GM12878 (cell line): Measurements from ENCODE around the gene MAD1L1. TPM values are rescaled to one million over a fixed set of nuclear protein-coding genes. Genes with fewer than 3 reads are reported as not detected.

Source experiments
- ATAC-seq: fragments of 200-7000 bp; cut with Tn5 transposase; 3 replicates; pipeline ENCODE4 v1.9.1; 2020; ENCODE audit warnings: mild to moderate bottlenecking, moderate library complexity
- BruUV-seq: library from RNA; stranded (reverse); fragments of 400-500 nt; replicated peaks from 2 replicates; lab custom pipeline; 2021; lab: Mats Ljungman, UMichigan
- CTCF ChIA-PET: fragments of 300-600 bp; sonication (Branson Sonifier 250); formaldehyde crosslinking; extraction: SDS; loops from one replicate; lab custom pipeline; 2021; ENCODE audit warnings: inconsistent platforms; lab: Yijun Ruan, JAX
- POLR2A ChIA-PET: fragments of 350-600 bp; formaldehyde crosslinking; extraction: SDS; loops from one replicate; lab custom pipeline; 2021; ENCODE audit warnings: inconsistent platforms; lab: Charles Lee
- RAD21 ChIA-PET: fragments of 300-600 bp; sonication (Branson Sonifier 250); formaldehyde crosslinking; loops from one replicate; lab custom pipeline; 2023; ENCODE audit warnings: antibody characterized with exemption; ENCODE audit not compliant: unreplicated experiment; lab: Charles Lee
- SMC1A ChIA-PET: fragments of 300-600 bp; sonication (Branson Sonifier 250); formaldehyde crosslinking; loops from one replicate; lab custom pipeline; 2023; ENCODE audit not compliant: unreplicated experiment, uncharacterized antibody; lab: Charles Lee
- DNase-seq: peaks from one replicate; pipeline ENCODE4 v3.0.0-alpha.2; 2011; ENCODE audit warnings: low read depth, low spot score
- FAIRE-seq: peaks from 3 replicates; lab custom pipeline; 2011; peaks lifted over from hg19 to GRCh38; lab: Jason Lieb, UNC
- H2AFZ ChIP-seq: 2 replicates; pipeline ENCODE4 v1.6.0; 2011; ENCODE audit warnings: low read depth, low read length, control low read depth; ENCODE audit not compliant: control insufficient read depth
- H3K27ac ChIP-seq: 2 replicates; pipeline ENCODE4 v1.5.1; 2011; ENCODE audit warnings: control low read depth; ENCODE audit not compliant: control insufficient read depth, insufficient read depth
- H3K27me3 ChIP-seq, 2 experiments: replicated peaks in 1 of 2; 2 replicates each; pipeline versions ENCODE4 v1.6.0 to v1.6.1; 2011; ENCODE audit warnings: low read length in 1 of 2; ENCODE audit not compliant: control insufficient read depth in 2 of 2, insufficient read depth in 2 of 2
- H3K36me3 ChIP-seq, 2 experiments: 2 replicates each; pipeline ENCODE4 v1.5.1; 2011; ENCODE audit warnings: low read length in 1 of 2; ENCODE audit not compliant: control insufficient read depth in 2 of 2, insufficient read depth in 2 of 2
- H3K4me1 ChIP-seq: 2 replicates; pipeline ENCODE4 v1.6.1; 2011; ENCODE audit warnings: mild to moderate bottlenecking, low read length, moderate library complexity, mixed read lengths; ENCODE audit not compliant: control insufficient read depth, insufficient read depth
- H3K4me2 ChIP-seq: 2 replicates; pipeline ENCODE4 v1.6.0; 2011; ENCODE audit warnings: control low read depth; ENCODE audit not compliant: control insufficient read depth, insufficient read depth
- H3K4me3 ChIP-seq: fragments of 200-600 bp; sonication (generic); 2 replicates; pipeline ENCODE4 v1.5.1; 2016
- H3K79me2 ChIP-seq: 2 replicates; pipeline ENCODE4 v1.6.0; 2011; ENCODE audit warnings: low read length; ENCODE audit not compliant: control insufficient read depth, insufficient read depth
- H3K9ac ChIP-seq: 2 replicates; pipeline ENCODE4 v1.8.0; 2011; ENCODE audit warnings: low read length, control low read depth, mixed read lengths; ENCODE audit not compliant: control insufficient read depth, insufficient read depth
- H3K9me3 ChIP-seq: replicated peaks from 3 replicates; pipeline ENCODE4 v1.5.1; 2011; ENCODE audit warnings: mild to moderate bottlenecking, low read length; ENCODE audit not compliant: control insufficient read depth, insufficient read depth
- H4K20me1 ChIP-seq: 2 replicates; pipeline ENCODE4 v1.6.0; 2011; ENCODE audit not compliant: control insufficient read depth, insufficient read depth
- E4F1 ChIP-seq: fragments of 450-650 bp; IDR thresholded peaks from 2 replicates; pipeline ENCODE4 v1.6.1; 2018; ENCODE audit warnings: borderline replicate concordance, mild to moderate bottlenecking; ENCODE audit not compliant: partially characterized antibody
- GABPA ChIP-seq: IDR thresholded peaks from 2 replicates; pipeline ENCODE4 v1.6.1; 2014; ENCODE audit warnings: antibody characterized with exemption, low read depth, mild to moderate bottlenecking, inconsistent platforms
- IRF4 ChIP-seq: IDR thresholded peaks from 2 replicates; pipeline ENCODE4 v1.6.1; 2011; ENCODE audit warnings: low read depth, low read length
- MAX ChIP-seq: IDR thresholded peaks from 2 replicates; pipeline ENCODE4 v1.6.1; 2012; ENCODE audit warnings: low read depth, low read length, improper control_type of control experiment
- NKRF ChIP-seq: fragments of 450-650 bp; conservative IDR thresholded peaks from 2 replicates; pipeline ENCODE4 v1.6.1; 2017; ENCODE audit warnings: mild to moderate bottlenecking, moderate library complexity
- NR2C2 ChIP-seq: IDR thresholded peaks from 2 replicates; pipeline ENCODE4 v1.6.1; 2011; ENCODE audit warnings: borderline replicate concordance, low read depth; ENCODE audit not compliant: control insufficient read depth, insufficient read length
- NRF1 ChIP-seq: conservative IDR thresholded peaks from 2 replicates; pipeline ENCODE4 v1.6.1; 2011; ENCODE audit warnings: mild to moderate bottlenecking, low read depth, low read length, improper control_type of control experiment
- REST ChIP-seq: IDR thresholded peaks from 2 replicates; pipeline ENCODE4 v1.6.1; 2012; ENCODE audit warnings: mild to moderate bottlenecking, low read depth, low read length
- TCF12 ChIP-seq: IDR thresholded peaks from 2 replicates; pipeline ENCODE4 v1.6.1; 2011; ENCODE audit warnings: low read depth, mild to moderate bottlenecking, low read length
- ZNF687 ChIP-seq: fragments of 450-650 bp; IDR thresholded peaks from 2 replicates; pipeline ENCODE4 v1.6.1; 2017; ENCODE audit warnings: mild to moderate bottlenecking, moderate library complexity
- whole genome bisulfite sequencing: methylation state at CpG from one replicate; pipeline ENCODE4 v1.1.6; 2016; ENCODE audit warnings: low lambda C conversion rate; ENCODE audit not compliant: insufficient replicate concordance, insufficient coverage; ENCODE audit errors: missing lambda C conversion rate; 5-methylcytosine and 5-hydroxymethylcytosine counted together
- in situ Hi-C: fragments of 300-500 bp; cut with MboI; formaldehyde crosslinking; loops from 9 replicates; pipeline ENCODE4 v1.14.3; 2018; ENCODE audit warnings: mixed read lengths
- intact Hi-C: fragments of 100-400 bp; cut with micrococcal nuclease; formaldehyde crosslinking; loops from one replicate; pipeline ENCODE4 v1.14.2; 2022; ENCODE audit not compliant: unreplicated experiment
- polyA plus RNA-seq, 11 experiments: library from polyadenylated mRNA; depleted of rRNA in 4 of 11; unstranded in 6 of 11; stranded (reverse) in 5 of 11; fragments of >200 nt; fragmentation: Nextera tagmentation in 4 of 11; fragmentation: Illumina TruSeq in 1 of 11; extraction: Ambion mirVana in 4 of 11; extraction: Trizol in 1 of 11; gene quantifications; 1 replicate in 1 of 11; 2 replicates in 10 of 11; pipeline versions ENCODE4 v1.2.1 to v1.2.3, GENCODE V29; 2011 to 2016; ENCODE audit warnings: inconsistent platforms in 2 of 11, missing spikeins in 2 of 11, low read depth in 1 of 11
- total RNA-seq, 4 experiments: library from RNA; depleted of rRNA in 3 of 4; stranded (reverse); fragments of >200 nt in 3 of 4; fragmentation: Illumina TruSeq in 1 of 4; extraction: Trizol in 1 of 4; gene quantifications; 2 replicates each; pipeline versions ENCODE4 v1.2.1 to v1.2.3, GENCODE V29; 2013 to 2021

Gene MAD1L1
- total and polyA plus RNA-seq, 10 of the 15 experiments (the other 5 are each of a cell fraction or from before 2014, with no cell fraction given), result 2.2 to 76.8 (median 38.3) TPM

- H3K27me3 ChIP-seq, result no peaks in the 10 kb centered on the region
- H3K4me2 ChIP-seq, result no peak overlapping the region
- DNase-seq, result no peak
- no peaks in the 10 kb centered on the region for H3K36me3 ChIP-seq
- ChIA-PET CTCF (no interaction called here), SMC1A (no interaction called here), RAD21 (no interaction called here), POLR2A (no interaction called here)
- no peaks in the 10 kb centered on the region for H4K20me1 ChIP-seq
- no peak for FAIRE-seq
- no peak overlapping the region for H3K27ac ChIP-seq
- 57% methylated on average over 18 of the region's 18 CpGs for WGBS
- H2AFZ ChIP-seq, result no peak overlapping the region
- no peak overlapping the region for H3K4me3 ChIP-seq
- no peaks in the 10 kb centered on the region for H3K79me2 ChIP-seq
- in situ Hi-C loops, result no loop called here
- H3K4me1 ChIP-seq, result no peaks in the 10 kb centered on the region
- no peaks in the 10 kb centered on the region; the same call in 2 of the 3 replicates for H3K9me3 ChIP-seq
- intact Hi-C loops, result no loop called here
- BruUV-seq, result no TSS peak
- H3K9ac ChIP-seq, result no peak overlapping the region
- no peak for ATAC-seq
- TF ChIP-seq ZNF687, result no peak
- TF ChIP-seq NR2C2, result no peak
- TF ChIP-seq NKRF, result no peak
- no peak for TF ChIP-seq NRF1
- no peak for TF ChIP-seq E4F1
- no peak for TF ChIP-seq REST
- no peak for TF ChIP-seq TCF12
- no peak for TF ChIP-seq MAX
- TF ChIP-seq GABPA, result no peak
- no peak for TF ChIP-seq IRF4
Measured at GRCh38 chr7:1787681-1788235, 445.0 kb downstream of the MAD1L1 start.
